Central memory CD4-positive, alpha-beta T cell (primary cell): ENCODE measurements around the gene KLF3.

Experiments
- DNase-seq: peaks from one replicate; pipeline ENCODE4 v3.0.0; 2022

KLF3 gene

GRCh38 chr4:38656111-38656510 is 7.9 kb upstream of the KLF3 start:
- DNase-seq: no peak

DNA sequence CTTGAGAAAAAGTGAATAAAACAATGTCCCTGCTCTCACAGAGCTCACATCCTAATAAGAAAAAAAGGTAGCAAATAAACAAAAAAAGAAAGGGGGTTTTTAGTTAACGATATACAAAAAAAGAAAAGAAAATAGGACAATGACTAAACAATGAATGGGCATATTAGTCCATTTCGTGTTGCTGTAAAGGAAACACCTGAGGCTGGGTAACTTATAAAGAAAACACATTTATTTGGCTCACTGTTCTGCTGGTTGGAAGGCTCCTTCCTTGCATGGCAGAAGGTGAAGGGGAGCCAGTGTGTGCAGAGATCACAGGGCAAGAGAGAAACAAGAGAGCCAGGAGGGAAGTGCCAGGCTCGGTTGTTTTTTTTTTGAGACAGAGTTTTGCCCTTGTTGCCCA is 4.7 kb upstream of the KLF3 start:
- DNase-seq: no peak

DNA sequence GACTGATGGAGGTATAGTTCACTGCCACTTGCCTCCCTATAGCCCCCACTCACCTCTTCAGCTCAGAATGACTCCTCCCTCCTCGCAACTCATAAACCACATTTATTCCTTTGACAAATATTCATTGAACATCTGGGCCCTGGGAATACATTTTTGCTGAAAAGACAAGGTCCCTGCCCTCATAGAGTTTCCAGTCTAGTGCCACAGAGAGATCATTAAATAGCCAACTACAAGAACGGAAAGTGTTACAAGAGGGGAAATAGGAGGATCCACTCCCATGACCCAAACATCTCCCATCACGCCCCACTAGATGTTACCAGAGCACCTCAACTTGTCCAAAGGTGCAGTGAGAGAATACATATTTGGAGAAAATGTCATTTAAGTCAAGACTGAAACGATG is 3.2 kb upstream of the KLF3 start:
- no peak for DNase-seq

GRCh38 chr4:38661371-38661770 is 2.6 kb upstream of the KLF3 start:
- DNase-seq: no peak

- no peak for DNase-seq
Measured at GRCh38 chr4:38662522-38663089, 1.4 kb upstream of the KLF3 start.

DNA sequence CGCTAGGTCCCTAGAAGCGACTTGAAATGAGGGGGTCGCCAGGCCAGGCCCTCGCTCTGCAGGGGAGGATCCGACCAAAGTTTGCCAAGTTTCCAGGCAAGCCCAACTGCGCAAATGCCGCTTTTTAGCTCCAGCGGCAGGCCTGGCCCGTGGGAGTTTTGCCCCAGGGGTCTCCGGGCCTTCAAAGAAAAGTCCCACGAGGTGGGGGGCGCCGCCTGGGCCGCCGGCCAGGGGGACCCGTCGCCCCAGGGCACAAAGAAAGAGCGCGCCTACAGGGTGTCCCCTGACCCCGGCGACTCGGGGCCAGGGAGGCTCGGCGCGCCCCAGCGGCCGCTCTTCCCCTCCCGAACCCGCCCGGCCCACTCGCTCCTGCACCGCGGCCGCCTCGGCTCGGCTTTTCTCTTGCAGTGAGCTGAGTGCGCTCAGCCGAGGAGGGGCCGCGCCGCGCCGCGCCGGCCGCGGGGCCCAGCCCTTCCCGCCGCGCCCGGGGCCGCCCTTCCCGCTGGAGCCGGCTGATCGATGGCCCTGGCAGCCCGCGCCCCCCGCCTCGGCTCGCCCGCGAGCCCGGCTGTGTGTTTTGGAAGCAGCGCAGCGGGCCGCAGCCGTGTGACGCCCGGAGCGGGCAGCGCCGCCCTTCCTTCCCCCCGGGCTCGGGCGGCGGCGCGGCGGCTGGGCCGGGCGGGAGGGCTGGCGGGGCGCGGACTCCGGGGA is 754 bp upstream of the KLF3 start:
- no peak for DNase-seq

DNA sequence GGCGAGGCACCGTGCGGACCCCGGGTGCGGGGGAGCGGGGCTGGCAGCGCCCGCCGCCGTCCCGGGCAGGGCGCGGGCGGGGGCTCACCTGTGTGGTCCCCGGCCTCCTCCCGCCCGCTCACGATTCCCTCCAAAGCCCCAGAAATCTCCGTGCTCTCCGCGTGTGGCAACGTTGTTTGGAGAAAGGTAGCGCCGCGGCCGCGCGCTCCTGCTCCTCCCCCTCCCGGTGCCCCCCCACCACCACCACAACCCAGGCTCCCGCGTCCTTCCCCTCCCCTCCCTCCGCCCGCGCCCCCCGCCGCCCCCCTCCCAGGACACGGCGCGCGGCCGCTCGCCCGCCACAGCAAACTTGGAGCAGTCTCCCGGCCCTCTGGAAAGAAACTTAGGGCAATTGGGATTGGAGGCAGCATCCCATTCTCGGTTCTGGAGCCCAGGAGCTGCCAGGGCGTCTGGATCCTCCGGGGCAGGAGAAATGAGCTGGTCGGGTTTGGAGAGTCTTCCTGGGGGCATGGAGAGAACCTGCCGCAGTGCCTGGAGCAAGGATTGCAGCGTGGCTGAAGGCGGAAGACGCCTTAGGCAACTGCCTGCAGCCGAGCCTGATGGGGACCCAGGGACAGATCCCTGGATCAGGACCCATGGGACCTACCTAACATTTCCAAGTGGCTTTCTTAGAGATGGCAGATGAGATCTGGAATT is 855 bp downstream of the KLF3 start:
- DNase-seq: no peak

- DNase-seq: no peak
Measured at GRCh38 chr4:38665551-38666411, 1.8 kb downstream of the KLF3 start.

GRCh38 chr4:38666766-38667084 is 2.7 kb downstream of the KLF3 start:
- no peak for DNase-seq

DNA sequence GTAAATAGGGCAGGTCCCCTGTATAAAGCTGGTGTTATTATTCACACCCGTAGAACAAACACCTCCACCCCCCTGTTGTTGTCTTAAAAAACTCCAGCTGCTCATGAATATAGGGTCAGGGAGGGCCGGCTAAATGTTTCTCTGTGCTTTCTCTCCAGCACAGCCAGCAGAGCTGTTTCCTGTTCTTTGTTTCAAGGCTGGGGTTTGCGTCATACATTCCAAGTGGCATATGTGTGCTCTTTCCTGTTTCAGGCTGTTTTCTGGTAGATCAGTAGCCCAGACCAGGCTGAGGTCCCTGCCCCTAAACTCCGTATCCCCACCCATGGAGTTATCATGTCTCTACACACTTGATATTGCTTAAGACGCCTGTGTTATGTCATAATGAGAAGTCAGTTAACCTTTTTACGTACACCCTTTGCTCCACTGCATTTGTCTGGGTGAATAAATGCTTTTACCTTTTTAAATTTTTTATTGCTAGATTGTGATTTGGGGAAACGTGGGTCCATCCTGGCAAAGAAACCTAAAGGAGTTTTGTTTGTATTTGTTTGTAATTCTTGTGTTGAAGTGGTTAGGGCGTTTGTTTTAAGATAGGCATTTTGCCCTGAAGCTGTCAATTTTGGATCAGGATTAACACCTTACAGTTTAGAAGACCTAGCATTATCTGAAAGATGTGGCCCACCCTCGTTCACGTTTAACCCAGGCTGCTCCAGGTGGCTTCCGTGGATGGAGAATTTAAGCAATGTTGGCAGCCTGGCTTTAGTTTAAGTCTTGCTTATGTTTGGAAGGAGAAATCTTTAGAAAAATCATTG is 3.3 kb downstream of the KLF3 start:
- DNase-seq: peak; percentile 89

- DNase-seq: no peak
Measured at GRCh38 chr4:38668203-38668971, 4.4 kb downstream of the KLF3 start.

DNA sequence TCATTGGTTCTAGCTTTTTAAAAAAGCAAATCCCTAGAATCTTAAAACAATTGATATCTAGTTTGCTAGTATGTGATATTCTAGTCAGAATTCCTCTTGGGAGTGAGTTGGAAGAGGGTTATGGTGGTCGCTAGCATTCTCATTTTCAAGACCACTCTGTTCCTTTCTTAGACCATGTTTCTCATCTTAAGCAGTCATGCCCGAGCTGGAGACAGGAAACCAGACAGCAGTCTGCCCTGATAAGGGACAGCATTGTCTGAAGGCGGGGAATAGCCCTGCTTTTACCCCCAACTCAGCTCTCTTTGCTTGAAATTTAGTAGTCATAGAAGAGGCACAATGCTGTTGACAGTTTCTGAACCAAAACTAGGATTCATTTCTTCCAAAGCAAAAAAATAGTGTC is 5.2 kb downstream of the KLF3 start:
- no peak for DNase-seq

DNA sequence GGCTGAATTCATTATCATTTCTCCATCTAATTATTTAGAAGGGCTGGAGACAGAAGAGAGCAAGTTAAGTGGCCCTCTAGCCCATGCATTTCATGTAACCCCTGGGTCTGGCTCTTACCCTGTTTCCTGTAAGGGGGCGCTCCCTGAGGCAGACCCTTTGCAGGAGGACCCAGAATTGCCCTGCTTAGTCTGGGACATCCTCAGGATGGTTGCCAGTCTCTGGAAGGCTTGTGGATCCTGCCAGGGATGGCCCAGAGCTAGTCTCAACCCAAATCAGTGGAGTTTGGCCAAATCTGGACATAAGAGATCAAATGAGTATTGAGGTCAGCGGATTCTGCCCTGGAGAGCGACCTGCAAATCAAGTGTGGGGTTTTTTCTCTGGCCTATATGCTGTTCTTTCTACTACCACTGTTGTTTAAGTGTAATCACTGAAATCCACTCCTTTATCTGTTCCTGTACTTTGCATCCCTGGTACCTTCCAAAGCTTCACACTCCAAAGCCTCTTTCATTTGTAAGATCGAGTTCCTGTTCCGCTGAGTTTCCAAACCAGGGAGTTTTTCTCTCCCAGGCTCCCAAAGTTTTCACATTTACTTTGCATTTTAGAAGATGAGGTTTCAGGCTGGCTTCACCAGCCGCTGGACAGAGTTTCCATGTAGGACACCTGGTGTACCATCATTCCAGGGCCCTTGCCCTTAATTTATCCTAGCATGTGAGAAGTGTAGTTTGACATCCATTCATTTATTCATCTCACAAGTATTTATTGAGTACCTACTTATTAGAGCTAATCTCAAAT is 6.3 kb downstream of the KLF3 start:
- DNase-seq: no peak

DNA sequence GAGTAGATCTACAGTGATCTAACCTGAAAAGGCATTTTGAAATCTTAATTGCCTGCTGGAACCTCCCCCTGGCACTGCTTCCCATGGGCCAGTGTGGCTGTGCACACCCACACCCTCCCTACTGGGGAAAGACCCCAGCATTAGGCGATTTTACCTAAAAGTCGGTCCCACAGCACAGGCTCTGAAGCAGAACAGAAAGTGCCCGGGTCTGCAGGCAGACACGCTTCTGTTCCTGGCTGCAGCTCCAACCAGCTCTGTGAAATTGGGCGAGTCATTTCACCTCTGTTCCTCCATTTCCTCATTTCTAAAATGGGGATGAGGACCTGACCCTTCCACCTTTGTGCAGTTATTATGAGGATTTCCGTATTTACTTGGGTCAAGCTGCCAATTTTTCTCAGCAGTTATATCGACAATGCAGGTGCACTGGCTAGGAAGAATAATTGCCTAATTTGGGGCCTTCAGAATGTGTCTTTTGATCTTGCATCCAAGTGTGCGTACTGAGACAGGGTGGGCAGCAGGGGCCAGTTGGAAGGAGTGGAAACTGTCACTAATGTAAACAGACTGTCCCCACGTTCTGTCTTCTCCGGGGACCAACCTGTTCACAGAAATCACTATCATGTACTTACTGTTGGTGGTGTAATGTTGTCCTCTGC is 7.1 kb downstream of the KLF3 start:
- DNase-seq: no peak

DNA sequence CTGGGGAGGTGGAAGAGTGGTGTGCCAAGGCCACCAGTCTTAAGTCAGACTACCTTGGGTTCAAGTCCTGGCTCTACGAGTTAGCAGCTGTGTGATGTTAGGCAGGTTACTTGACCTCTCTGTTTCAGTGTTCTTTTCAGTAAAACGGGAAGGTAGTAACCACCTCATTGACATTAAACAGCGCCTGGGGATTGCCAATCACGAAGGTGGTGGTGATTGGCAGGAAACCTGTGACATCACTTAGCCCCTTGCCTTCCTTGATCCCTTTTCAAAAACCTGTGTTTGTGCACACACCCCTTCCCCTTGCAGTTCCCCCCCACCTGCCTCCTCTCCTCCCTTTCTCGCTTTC is 7.6 kb downstream of the KLF3 start:
- DNase-seq: peak; percentile 33

- no peak for DNase-seq
Measured at GRCh38 chr4:38672074-38672396, 8.0 kb downstream of the KLF3 start.

GRCh38 chr4:38672397-38673129 is 8.6 kb downstream of the KLF3 start:
- DNase-seq: no peak

DNA sequence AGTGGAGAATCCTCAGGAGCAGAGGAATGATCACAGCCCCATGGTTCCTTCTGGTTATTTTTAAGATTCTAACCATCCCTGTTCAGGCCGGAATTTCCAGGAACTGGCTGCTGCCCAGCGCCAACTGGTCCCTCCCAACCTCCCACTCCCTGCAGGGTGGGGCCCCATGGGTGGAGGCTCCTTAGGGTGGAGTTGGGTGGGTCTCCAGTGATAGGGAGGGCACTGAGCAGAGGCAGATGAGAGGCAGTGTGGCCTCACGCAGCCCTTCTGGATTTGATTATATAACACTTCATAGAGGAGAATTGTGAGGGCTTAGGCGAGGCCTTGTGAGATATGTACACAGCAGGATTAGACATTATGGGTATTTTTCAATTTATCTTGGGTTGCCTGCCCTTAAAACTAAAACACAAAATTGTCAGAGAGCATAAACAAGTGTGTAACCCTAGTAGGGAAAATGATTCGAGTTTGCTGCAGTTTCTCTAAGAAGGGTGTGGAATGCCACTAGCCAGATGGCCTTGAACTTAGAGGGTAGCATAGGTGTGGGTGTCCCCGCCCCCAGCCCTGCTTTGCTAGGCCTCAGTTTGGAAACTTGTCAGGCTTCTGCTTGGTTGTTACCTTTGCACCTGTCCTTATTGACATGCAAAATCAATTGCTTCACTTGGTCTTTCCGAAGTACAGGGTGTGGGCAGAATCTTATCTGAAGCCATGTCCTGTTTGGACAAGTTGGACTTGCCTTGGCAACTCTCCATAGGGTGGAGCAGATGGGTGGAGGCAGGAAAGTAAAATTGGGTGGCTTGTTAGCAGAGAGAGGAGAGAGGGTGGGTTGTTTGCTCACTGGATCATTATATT is 9.4 kb downstream of the KLF3 start:
- DNase-seq: no peak
